Kidney tubule cell (primary cell): Measurements from ENCODE around the gene LAMP5.

Experiments
- DNase-seq: peaks from one replicate; pipeline ENCODE4 v3.0.0-alpha.2; 2018; ENCODE audit warnings: low spot score

Gene LAMP5

DNA sequence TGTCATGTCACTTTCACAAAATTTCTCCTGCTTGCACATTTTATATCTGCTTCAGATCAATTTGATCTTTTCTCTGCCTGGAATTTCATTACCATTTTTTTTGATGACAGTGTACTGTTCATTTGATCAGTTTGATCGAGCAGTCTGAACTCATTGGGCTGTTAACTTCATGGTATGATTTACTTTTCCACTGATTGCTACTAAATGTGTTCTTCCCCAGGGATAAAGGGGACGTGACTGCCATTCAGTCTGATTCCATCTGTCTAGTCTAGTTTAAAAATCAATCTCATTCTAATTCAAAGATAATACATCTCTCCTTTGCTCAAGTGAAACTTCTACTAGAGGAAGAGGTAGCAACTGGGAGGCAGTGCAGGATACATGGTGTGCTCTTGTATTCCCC is 21.1 kb downstream of the LAMP5 start:
- DNase-seq: no peak

DNA sequence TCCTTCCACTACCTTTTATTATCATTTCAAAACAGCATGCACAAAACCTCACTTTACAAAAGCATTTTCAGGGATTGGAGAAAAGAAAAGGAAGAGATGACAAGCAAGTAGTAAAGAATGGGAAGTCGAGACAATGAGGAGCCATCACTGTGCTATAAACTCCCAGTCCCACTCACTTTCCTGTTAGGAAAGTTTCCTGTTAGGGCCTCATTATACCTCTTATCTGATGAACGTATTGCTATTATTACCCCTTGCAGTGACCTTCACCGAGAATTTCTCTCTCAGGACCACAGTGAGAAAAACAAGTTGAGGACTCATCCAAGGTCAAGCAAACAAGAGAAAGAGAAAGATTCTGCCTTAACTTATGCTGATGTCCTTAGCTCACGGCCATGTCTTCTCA is 28.8 kb downstream of the LAMP5 start:
- DNase-seq: no peak

DNA sequence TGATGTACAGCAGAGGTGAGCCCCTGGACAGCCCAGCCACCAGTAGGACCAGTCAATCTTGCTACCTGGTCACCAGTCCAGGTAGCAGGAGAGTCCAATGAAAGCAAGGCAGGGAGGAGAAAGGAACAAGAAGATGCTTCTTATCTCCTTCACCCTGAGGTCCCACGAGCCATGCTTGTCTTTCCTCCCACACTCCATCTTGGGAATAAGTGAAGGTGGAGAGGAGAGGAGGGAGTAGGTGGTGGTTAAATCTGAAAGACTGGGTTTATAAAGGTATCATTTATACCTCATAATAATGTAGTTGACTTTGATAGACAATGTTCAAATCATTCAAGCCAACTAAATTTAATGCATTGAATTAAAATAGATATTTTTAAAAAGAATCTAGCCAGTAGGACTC is 35.9 kb downstream of the LAMP5 start:
- DNase-seq: no peak

DNA sequence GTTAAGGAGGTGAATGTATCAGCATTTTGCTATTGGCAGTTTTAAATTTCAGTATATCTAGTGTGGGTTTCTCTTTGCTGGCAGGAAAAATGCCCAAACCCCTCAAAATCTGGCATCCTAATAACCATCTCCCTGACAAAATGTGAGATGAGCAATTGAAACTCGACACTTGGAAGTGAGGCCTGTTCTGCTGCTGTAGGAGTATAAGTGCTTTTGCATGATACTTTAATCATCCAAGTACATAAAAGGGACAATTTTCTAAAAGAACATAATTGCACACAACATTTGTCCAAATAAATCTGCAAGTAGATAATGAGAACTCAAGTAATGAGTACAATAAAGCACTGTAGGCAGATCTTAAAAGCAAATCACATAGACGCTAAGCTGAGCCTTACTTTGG is 36.5 kb downstream of the LAMP5 start:
- no peak for DNase-seq

DNA sequence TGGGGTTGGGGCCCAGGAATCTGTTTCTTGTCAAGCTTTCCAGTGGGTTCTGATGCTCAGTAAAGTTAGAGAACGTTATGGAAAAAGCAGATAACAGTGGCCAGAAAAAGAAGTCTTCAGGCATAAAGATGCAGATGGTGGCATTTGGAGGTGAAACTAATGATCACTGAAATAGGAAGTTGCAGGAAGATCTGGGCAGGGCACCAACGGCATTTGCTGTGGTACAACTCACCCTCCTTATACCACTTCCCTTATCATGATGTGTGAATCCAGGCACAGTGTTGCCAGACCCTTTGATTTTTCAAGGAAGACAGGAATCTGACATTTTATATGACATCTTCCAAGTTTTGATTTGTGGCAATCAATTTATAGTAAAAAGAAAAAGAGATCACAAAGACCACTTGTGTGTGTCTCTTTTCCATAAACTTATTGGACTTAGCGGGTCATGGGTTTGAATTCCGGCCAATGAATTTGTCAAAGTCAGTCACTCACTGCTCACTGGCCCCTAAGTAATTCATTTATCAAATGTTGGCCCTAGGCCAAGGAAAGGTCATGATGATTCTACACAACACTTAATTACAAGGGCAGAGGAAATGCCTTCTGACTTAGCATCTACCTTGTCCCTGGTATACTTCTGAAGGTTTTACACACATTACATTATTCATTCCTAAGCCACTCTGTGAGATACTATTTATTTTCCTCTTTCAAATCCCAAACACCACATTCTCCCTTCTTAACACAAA is 37.6 kb downstream of the LAMP5 start:
- DNase-seq: peak; percentile 89

DNA sequence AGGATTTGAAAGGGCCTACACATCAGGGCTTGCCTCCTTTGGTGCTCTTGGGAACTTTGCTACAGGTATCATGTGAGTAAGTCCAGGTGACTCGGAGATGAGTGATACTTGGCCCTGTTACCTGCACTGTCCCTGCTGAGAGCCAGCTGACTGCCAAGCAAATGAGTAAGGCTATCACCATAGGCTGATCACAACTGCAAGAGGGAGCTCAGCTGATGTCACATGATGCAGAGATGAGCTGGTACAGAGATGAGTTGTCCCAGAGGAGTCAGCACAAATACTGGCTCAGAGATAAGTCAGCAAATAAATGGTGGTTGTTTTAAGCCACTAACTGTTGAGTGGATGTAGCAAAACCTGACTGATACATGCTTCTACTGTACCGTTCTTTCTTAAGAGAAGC is 41.4 kb downstream of the LAMP5 start:
- DNase-seq: peak; percentile 97

DNA sequence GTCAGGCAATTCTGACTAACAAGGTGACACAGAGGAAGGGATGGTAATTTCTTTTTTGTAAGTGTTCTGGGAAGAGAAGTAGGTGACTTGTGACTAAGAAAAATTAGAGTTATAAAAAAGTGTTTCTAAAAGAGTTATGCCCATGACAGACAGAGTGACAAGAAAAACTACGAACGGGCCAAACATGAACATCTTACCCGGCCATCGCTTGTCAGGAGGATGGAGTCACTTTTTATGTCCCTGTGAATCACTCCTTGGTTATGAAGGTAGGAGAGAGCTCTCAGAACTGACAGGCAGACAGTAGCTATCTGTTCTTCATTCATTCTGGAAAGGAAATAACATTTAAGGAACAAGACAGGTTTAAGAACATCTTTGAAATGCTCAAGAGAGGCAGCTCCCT is 43.0 kb downstream of the LAMP5 start:
- peak; percentile 28 for DNase-seq

DNA sequence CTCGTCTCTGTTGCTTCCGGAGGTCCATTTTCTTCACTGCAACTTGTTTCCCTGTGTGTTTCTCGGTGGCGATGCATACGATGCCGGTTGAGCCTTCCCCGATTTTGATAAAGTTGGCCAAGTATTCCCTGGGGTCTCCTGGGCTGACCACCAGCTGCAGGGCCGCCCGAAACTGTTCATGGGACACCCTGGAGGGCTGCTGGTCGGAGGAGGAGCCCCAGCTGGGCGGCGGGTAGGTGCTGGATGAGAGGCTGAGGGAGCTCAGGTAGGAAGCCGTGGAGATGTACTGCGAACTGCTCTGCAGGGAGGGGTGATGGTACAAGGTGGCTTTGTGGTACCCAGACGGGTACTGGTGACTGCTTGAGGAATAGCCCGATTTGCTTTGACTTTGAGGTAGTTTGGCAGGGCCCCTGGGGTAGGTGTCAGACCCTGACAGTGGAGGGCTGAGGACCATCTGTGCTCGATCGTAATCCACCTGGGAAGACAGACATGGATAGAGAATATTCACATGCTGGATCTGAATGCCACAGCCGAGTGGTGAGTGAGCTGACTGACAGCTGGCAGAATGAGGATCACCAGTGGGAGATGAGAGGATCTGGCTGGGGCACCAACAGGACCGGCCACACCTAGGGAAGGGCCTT is 51.6 kb downstream of the LAMP5 start:
- DNase-seq: no peak

DNA sequence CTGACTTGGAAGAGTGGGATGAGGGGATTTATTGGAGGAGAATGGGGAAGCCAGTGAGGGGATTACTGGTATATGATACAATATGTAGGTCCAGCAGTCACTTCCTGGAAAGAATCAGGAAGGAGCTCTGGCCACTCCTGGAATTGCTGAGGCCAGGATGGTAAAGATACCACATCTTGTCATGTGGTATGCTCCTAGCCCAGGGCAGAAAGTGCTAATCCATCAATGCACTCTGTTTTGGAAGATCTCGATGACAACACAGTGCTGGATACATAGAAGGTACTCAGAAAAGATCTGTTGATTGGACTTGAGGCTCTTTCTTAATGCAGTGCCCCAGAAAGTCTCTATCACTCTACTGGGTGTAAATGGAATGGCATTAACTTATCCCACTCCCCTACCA is 52.6 kb downstream of the LAMP5 start:
- DNase-seq: no peak

DNA sequence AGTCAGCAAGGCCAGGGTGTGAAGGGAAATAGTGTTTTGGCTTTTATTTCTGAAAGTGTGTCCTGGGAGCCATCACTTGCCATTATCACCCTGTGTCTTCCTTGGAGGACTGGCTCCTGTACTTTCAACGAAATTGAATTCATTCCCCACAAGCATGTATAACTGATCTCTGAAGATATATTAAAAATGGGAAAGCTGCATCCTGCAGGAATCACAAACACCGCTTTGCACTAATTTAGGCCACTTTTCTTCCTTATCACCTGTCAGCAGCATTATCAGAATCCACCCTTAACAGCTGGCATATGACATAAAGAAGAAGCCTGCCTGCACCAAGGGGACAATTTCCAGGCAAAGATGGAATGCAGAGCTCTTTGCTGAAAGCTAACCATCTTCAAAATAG is 56.2 kb downstream of the LAMP5 start:
- DNase-seq: no peak

DNA sequence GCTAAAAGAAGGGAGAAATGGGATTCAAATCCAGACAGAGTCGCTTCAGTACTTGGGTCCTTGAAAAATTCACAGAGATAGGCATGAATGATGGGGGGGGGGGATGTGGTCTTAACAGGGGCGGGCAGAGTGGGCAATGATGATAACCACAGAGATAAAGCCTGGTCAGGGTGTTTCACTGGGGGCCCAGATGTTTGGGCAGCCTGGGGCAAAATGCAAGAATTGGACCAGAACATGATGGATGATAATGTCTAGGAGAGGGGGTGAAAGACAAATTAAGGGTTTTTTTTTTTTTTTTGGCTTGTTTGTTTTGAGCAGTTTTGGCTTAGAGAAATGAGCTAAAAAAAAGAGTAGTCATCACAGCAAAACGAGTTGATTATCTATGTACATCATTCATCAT is 57.4 kb downstream of the LAMP5 start:
- DNase-seq: no peak

DNA sequence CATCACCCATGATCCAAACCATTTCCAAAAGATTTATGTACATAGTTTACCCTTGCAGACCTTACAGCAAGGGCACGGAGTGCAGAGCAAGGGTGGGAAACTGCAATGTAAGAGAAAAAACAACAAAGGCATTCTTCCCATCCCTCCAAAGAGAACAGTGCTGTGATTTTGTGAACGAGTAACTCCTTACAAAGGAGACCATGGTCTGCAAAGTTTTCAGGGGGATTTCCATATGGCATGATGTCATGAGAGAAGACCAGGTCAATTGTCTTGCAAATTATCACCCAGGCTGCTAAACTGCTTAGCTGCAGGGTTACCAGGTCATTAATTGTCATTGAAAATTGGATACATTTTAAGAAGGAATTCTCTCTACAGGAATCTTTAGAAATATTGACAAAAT is 58.3 kb downstream of the LAMP5 start:
- DNase-seq: no peak

DNA sequence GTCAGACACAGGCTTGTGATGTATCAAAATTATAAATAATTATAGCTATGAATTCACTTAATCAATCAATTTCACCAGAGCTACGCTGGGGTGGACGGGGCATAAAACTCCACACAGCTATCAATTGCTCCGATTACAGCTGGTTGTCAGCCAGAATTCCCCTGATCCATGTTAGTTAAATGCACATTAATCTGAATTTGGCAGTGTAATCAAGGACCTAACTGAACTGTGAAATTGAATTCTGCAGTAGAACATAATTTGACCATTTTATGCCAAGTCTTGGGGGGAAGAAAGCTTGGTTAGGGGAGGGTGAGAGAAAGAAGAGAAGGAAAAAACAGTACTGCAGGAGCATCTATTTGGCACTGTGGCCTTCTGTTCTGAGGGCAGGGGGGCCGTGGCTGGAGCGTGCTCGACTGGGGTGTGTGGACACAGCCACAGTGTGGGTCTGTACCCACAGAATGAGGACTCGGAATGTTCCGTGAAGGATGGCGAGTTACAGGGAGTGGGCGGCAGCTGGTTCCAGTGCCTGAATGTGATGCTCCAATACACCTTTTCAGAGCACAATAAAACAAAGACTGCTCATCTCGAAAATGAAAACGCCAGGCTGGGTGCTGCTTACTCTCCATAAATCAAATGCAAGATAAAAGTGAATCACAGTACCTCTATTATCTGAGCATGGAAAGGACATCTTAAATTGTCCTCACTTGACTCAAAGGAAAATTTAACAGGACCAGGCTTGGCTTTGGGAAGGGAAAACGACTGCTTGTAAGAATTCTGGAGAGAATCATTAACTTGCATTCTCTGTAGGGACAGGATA is 59.2 kb downstream of the LAMP5 start:
- DNase-seq: peak; percentile 19

DNA sequence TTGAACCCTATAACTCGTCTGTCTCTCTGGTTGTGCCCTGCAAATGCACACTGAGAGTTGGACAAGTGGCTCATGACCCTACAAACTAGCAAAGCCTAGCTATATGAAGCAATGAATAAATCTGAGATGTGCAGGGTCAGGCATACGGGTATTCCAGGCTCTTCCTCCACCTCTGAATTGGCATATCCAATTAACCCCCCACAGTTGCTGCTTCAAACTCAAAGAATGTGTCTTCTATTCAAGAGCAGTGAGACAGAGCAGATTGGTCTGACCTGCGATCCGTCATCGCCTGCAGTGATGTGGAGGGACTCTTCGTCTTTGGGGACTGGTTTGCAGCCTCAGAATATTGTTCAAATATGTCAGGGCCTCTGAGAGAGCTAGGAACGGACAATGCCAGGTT is 59.8 kb downstream of the LAMP5 start:
- no peak for DNase-seq

DNA sequence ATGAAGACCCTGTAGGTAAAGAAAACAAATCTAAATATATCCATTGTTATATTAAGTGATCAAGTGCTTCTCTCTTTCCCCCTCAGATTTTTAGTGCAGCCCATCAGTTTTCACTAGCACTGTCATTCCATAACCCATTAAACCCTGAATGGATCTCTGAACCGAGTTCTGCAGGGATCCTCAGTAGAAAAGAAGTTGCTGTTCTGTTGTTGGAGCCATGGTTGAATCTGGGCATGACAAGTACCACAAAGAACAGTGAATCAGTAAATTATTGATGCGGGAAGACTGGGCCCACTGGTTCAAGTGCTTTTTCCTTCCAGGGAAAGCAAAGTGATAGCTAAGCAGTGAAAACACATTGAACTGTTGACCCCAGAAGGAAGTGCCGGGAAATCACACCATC is 60.4 kb downstream of the LAMP5 start:
- DNase-seq: no peak

DNA sequence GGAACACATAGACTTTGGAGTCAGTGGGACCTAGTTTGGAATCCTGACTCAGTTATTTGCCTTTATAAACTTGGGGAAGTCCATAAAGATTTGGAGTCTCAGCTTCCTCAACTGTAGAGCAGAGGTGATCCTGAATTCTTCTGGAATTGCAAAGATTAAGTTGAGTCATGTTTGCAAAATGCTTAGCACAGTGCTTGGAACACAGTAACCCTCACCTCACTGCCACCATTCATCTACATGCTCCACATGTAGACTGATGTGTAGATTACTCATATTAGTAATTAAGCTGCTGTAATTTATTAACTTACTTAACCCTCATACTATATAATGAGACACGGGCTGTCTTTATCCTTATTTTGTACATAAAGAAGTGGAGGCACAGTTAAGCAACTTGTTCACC is 61.4 kb downstream of the LAMP5 start:
- peak; percentile 66 for DNase-seq

DNA sequence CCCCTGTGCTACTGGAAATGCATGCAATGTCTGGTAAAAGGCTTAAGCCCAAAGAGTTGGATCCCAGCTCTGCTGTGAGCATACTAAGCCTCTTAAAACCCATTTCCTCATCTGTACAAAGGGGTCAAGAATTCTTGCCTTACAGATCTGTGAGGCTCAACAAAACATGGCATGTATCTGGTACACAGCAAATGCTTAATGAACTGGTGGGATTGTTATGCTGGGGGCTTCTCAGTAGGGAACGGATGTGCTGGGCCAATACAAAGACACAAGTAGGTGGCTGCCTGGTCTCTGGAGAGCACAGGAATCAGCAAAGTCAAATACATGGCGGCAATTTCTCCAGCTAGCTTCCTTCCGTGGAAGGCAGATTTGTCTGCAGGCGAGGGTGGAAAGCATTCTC is 62.3 kb downstream of the LAMP5 start:
- no peak for DNase-seq

DNA sequence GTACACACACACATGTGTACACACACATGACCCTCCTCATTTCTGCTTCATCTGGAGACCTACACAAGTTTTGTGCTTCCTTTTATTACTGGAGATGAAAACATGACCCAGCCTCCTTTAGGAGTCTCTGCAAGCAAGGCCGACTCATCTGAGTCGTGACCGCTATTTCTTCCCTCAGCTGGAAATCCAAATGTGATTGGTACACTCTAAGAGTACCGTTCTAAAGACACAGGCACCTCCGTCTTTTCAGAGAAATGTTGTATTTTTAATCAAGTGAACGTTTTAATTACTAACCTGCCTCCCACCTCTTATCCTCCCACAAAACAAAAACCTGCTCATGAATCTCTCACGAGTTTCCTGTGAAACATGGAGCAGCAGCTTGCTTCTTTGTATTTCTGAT is 63.0 kb downstream of the LAMP5 start:
- DNase-seq: no peak

DNA sequence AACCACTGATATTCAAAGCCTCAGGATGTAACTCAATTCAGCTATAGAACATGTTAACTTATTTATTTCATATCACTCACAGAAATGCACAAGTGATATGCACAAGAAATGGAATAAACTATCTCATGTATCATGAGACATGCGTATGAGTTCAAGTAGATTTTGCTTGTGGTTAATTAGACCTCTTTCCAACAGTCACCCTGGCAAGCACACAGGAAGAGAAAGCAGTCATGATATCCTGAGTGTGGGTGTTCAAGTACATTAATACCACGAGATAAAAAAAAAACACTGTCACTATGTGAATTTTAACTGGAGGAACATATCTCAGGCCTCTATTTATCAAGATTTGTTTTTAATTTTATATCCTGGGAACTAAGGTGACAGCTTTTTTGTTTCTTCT is 64.2 kb downstream of the LAMP5 start:
- DNase-seq: no peak
